K562 (cell line): ENCODE data around the gene YPEL3. TPM values are rescaled to one million over a fixed set of nuclear protein-coding genes. Genes with fewer than 3 reads are reported as not detected.

Source experiments
- CBX8 ChIP-seq: fragments of 200-600 bp; sonication (generic); IDR thresholded peaks from 2 replicates; pipeline ENCODE4 v1.6.1; 2012; ENCODE audit warnings: borderline replicate concordance, mixed run types, low read depth, mild to moderate bottlenecking, moderate library complexity, mixed read lengths, low read length, control low read depth, inconsistent platforms; ENCODE audit not compliant: poor library complexity, severe bottlenecking; ENCODE audit errors: extremely low read depth
- CCAR2 ChIP-seq: fragments of 200-400 bp; formaldehyde crosslinking; IDR thresholded peaks from 2 replicates; pipeline ENCODE4 v1.6.1; 2017; ENCODE audit warnings: mild to moderate bottlenecking, low read depth, low read length
- DPF2 ChIP-seq: fragments of 450-650 bp; IDR thresholded peaks from 2 replicates; pipeline ENCODE4 v1.6.1; 2016
- E2F4 ChIP-seq: sonication (generic); formaldehyde crosslinking; IDR thresholded peaks from 2 replicates; pipeline ENCODE4 v1.8.0; 2022; ENCODE audit warnings: mild to moderate bottlenecking, low read depth, missing genetic modification reagents
- ESRRA ChIP-seq: fragments of 450-650 bp; IDR thresholded peaks from 2 replicates; pipeline ENCODE4 v1.6.1; 2014; ENCODE audit warnings: low read depth, mild to moderate bottlenecking, moderate library complexity, borderline replicate concordance
- EZH2 ChIP-seq: IDR thresholded peaks from 2 replicates; pipeline ENCODE4 v1.6.1; 2012; ENCODE audit warnings: low read depth, mild to moderate bottlenecking, inconsistent platforms, low read length, borderline replicate concordance
- ID3 ChIP-seq, 2 experiments: fragments of 250-450 bp in 1 of 2; fragments of 450-650 bp in 1 of 2; sonication (Bioruptor Pico) in 1 of 2; IDR thresholded peaks; 2 replicates each; pipeline versions ENCODE4 v1.6.1 to v1.8.0; 2016 to 2021; ENCODE audit warnings: mild to moderate bottlenecking in 2 of 2, moderate library complexity in 2 of 2, missing compliant biosample characterization in 1 of 2, missing genetic modification characterization in 1 of 2
- KHSRP ChIP-seq: fragments of 450-650 bp; IDR thresholded peaks from 2 replicates; pipeline ENCODE4 v1.6.1; 2017
- LARP7 ChIP-seq: fragments of 450-650 bp; IDR thresholded peaks from 2 replicates; pipeline ENCODE4 v1.6.1; 2016
- MAFK ChIP-seq: IDR thresholded peaks from 2 replicates; pipeline ENCODE4 v1.6.1; 2011; ENCODE audit warnings: low read length, improper control_type of control experiment
- MYNN ChIP-seq, 2 experiments: sonication (generic); formaldehyde crosslinking in 1 of 2; IDR thresholded peaks; 2 replicates each; pipeline versions ENCODE4 v1.5.0 to v1.6.1; 2016 to 2020; ENCODE audit warnings: antibody characterized with exemption in 1 of 2, missing genetic modification reagents in 1 of 2
- POLR2B ChIP-seq: fragments of 450-650 bp; IDR thresholded peaks from 2 replicates; pipeline ENCODE4 v1.6.1; 2018; ENCODE audit warnings: low read depth; ENCODE audit not compliant: partially characterized antibody
- RERE ChIP-seq: sonication (generic); formaldehyde crosslinking; IDR thresholded peaks from 2 replicates; pipeline ENCODE4 v1.8.0; 2023; ENCODE audit warnings: missing genetic modification reagents, mild to moderate bottlenecking, borderline replicate concordance
- SRF ChIP-seq, 2 experiments: fragments of 250-450, 450-650 bp in 1 of 2; sonication (Bioruptor Pico) in 1 of 2; sonication (generic) in 1 of 2; formaldehyde crosslinking; IDR thresholded peaks; 2 replicates each; pipeline versions ENCODE4 v1.5.0 to v1.5.1; 2020 to 2022; ENCODE audit warnings: mild to moderate bottlenecking in 1 of 2, missing genetic modification reagents in 1 of 2
- ZNF143 ChIP-seq: sonication (generic); formaldehyde crosslinking; IDR thresholded peaks from 2 replicates; pipeline ENCODE4 v1.9.0; 2022; ENCODE audit warnings: mild to moderate bottlenecking, missing genetic modification reagents
- ZNF280B ChIP-seq: fragments of 250-450 bp; sonication (Bioruptor Pico); IDR thresholded peaks from 2 replicates; pipeline ENCODE4 v1.5.1; 2021; ENCODE audit warnings: mild to moderate bottlenecking
- ZNF785 ChIP-seq: fragments of 250-450 bp; sonication (Bioruptor Pico); IDR thresholded peaks from 2 replicates; pipeline ENCODE4 v1.4.0; 2020; ENCODE audit warnings: mild to moderate bottlenecking
- polyA plus RNA-seq, 8 experiments: library from polyadenylated mRNA; depleted of rRNA in 4 of 8; stranded (reverse) in 5 of 8; unstranded in 3 of 8; fragments of >200 nt; fragmentation: Nextera tagmentation in 2 of 8; fragmentation: Illumina TruSeq in 1 of 8; extraction: Ambion mirVana in 2 of 8; extraction: Trizol in 1 of 8; gene quantifications; 2 replicates each; pipeline versions ENCODE4 v1.2.1 to v1.2.3, GENCODE V29; 2011 to 2014; ENCODE audit warnings: inconsistent platforms in 1 of 8, missing spikeins in 1 of 8
- total RNA-seq, 7 experiments: library from RNA; depleted of rRNA in 6 of 7; stranded (reverse); fragments of >200 nt in 6 of 7; fragmentation: Illumina TruSeq in 2 of 7; extraction: Trizol in 2 of 7; gene quantifications; 2 replicates each; pipeline versions ENCODE4 v1.2.1 to v1.2.3, GENCODE V29; 2011 to 2021; ENCODE audit warnings: low replicate concordance in 1 of 7

The YPEL3 gene
- total and polyA plus RNA-seq, 9 of the 15 experiments (the other 6 are each of a cell fraction or from before 2014, with no cell fraction given) = 0.41 to 15.0 (median 2.9) TPM

- TF ChIP-seq E2F4 (CRISPR knock-in tag) (peak; percentile 79; the same call in 1 of the 2 replicates), EZH2 (no peak), ZNF785 (CRISPR knock-in tag) (peak; percentile 65; the same call in 1 of the 2 replicates), ZNF143 (CRISPR knock-in tag) (no peak), ID3 (CRISPR knock-in tag; IDR thresholded peaks at IDR 0.05) (peak; percentile 69; the same call in 1 of the 2 replicates), ID3 (tag; IDR thresholded peaks at IDR 0.05) (peak; percentile 96), SRF (CRISPR knock-in tag; IDR thresholded peaks at IDR 0.05) (0 out of 4 replicates have a peak, but pooled peaks of 1 of the 2 experiments have one; percentile 70), POLR2B (no peak), LARP7 (peak; percentile 47; the same call in 1 of the 2 replicates), RERE (CRISPR knock-in tag) (no peak), KHSRP (no peak), ESRRA (peak; percentile 78), CBX8 (no peak), ZNF280B (CRISPR knock-in tag) (no peak), MAFK (no peak; the same call in 1 of the 2 replicates), MYNN (IDR thresholded peaks at IDR 0.05) (0 out of 2 replicates have a peak, but pooled peaks have one; percentile 8), MYNN (CRISPR knock-in tag; IDR thresholded peaks at IDR 0.05) (no peak), DPF2 (peak; percentile 57; the same call in 1 of the 2 replicates), CCAR2 (no peak)
These were observed 3.5 kb downstream of the YPEL3 start (continued) for GRCh38 chr16:30092373-30093010.
